GM12878 (cell line): ENCODE results near the gene UTF1. TPM values are rescaled to one million over a fixed set of nuclear protein-coding genes. Genes with fewer than 3 reads are reported as not detected.

ENCODE experiments used
- ATAC-seq: fragments of 200-7000 bp; cut with Tn5 transposase; 3 replicates; pipeline ENCODE4 v1.9.1; 2020; ENCODE audit warnings: mild to moderate bottlenecking, moderate library complexity
- BruUV-seq: library from RNA; stranded (reverse); fragments of 400-500 nt; replicated peaks from 2 replicates; lab custom pipeline; 2021; lab: Mats Ljungman, UMichigan
- CTCF ChIA-PET: fragments of 300-600 bp; sonication (Branson Sonifier 250); formaldehyde crosslinking; extraction: SDS; loops from one replicate; lab custom pipeline; 2021; ENCODE audit warnings: inconsistent platforms; lab: Yijun Ruan, JAX
- POLR2A ChIA-PET: fragments of 350-600 bp; formaldehyde crosslinking; extraction: SDS; loops from one replicate; lab custom pipeline; 2021; ENCODE audit warnings: inconsistent platforms; lab: Charles Lee
- RAD21 ChIA-PET: fragments of 300-600 bp; sonication (Branson Sonifier 250); formaldehyde crosslinking; loops from one replicate; lab custom pipeline; 2023; ENCODE audit warnings: antibody characterized with exemption; ENCODE audit not compliant: unreplicated experiment; lab: Charles Lee
- SMC1A ChIA-PET: fragments of 300-600 bp; sonication (Branson Sonifier 250); formaldehyde crosslinking; loops from one replicate; lab custom pipeline; 2023; ENCODE audit not compliant: unreplicated experiment, uncharacterized antibody; lab: Charles Lee
- DNase-seq: peaks from one replicate; pipeline ENCODE4 v3.0.0-alpha.2; 2011; ENCODE audit warnings: low read depth, low spot score
- FAIRE-seq: peaks from 3 replicates; lab custom pipeline; 2011; peaks lifted over from hg19 to GRCh38; lab: Jason Lieb, UNC
- H2AFZ ChIP-seq: 2 replicates; pipeline ENCODE4 v1.6.0; 2011; ENCODE audit warnings: low read depth, low read length, control low read depth; ENCODE audit not compliant: control insufficient read depth
- H3K27ac ChIP-seq: 2 replicates; pipeline ENCODE4 v1.5.1; 2011; ENCODE audit warnings: control low read depth; ENCODE audit not compliant: control insufficient read depth, insufficient read depth
- H3K27me3 ChIP-seq, 2 experiments: replicated peaks in 1 of 2; 2 replicates each; pipeline versions ENCODE4 v1.6.0 to v1.6.1; 2011; ENCODE audit warnings: low read length in 1 of 2; ENCODE audit not compliant: control insufficient read depth in 2 of 2, insufficient read depth in 2 of 2
- H3K36me3 ChIP-seq, 2 experiments: 2 replicates each; pipeline ENCODE4 v1.5.1; 2011; ENCODE audit warnings: low read length in 1 of 2; ENCODE audit not compliant: control insufficient read depth in 2 of 2, insufficient read depth in 2 of 2
- H3K4me1 ChIP-seq: 2 replicates; pipeline ENCODE4 v1.6.1; 2011; ENCODE audit warnings: mild to moderate bottlenecking, low read length, moderate library complexity, mixed read lengths; ENCODE audit not compliant: control insufficient read depth, insufficient read depth
- H3K4me2 ChIP-seq: 2 replicates; pipeline ENCODE4 v1.6.0; 2011; ENCODE audit warnings: control low read depth; ENCODE audit not compliant: control insufficient read depth, insufficient read depth
- H3K4me3 ChIP-seq: fragments of 200-600 bp; sonication (generic); 2 replicates; pipeline ENCODE4 v1.5.1; 2016
- H3K79me2 ChIP-seq: 2 replicates; pipeline ENCODE4 v1.6.0; 2011; ENCODE audit warnings: low read length; ENCODE audit not compliant: control insufficient read depth, insufficient read depth
- H3K9ac ChIP-seq: 2 replicates; pipeline ENCODE4 v1.8.0; 2011; ENCODE audit warnings: low read length, control low read depth, mixed read lengths; ENCODE audit not compliant: control insufficient read depth, insufficient read depth
- H3K9me3 ChIP-seq: replicated peaks from 3 replicates; pipeline ENCODE4 v1.5.1; 2011; ENCODE audit warnings: mild to moderate bottlenecking, low read length; ENCODE audit not compliant: control insufficient read depth, insufficient read depth
- H4K20me1 ChIP-seq: 2 replicates; pipeline ENCODE4 v1.6.0; 2011; ENCODE audit not compliant: control insufficient read depth, insufficient read depth
- BACH1 ChIP-seq: fragments of 450-650 bp; IDR thresholded peaks from 2 replicates; pipeline ENCODE4 v1.6.1; 2017; ENCODE audit warnings: mild to moderate bottlenecking, borderline replicate concordance
- CBFB ChIP-seq: IDR thresholded peaks from 2 replicates; pipeline ENCODE4 v1.6.1; 2016; ENCODE audit warnings: antibody characterized with exemption, low read depth
- EP300 ChIP-seq, 2 experiments: fragments of 150-350 bp in 1 of 2; IDR thresholded peaks; 2 replicates each; pipeline ENCODE4 v1.6.1; 2011 to 2012; ENCODE audit warnings: low read depth in 2 of 2, low read length in 2 of 2, borderline replicate concordance in 1 of 2, improper control_type of control experiment in 1 of 2, inconsistent platforms in 1 of 2; ENCODE audit not compliant: control insufficient read depth in 1 of 2
- FOXM1 ChIP-seq: IDR thresholded peaks from 2 replicates; pipeline ENCODE4 v1.6.1; 2012; ENCODE audit warnings: low read depth, mild to moderate bottlenecking, inconsistent platforms, low read length, moderate library complexity
- HCFC1 ChIP-seq: fragments of 150-350 bp; IDR thresholded peaks from 2 replicates; pipeline ENCODE4 v1.6.1; 2014; ENCODE audit warnings: low read length
- HDGF ChIP-seq: fragments of 450-650 bp; IDR thresholded peaks from 2 replicates; pipeline ENCODE4 v1.6.1; 2016; ENCODE audit warnings: antibody characterized with exemption
- MTA2 ChIP-seq: fragments of 450-650 bp; IDR thresholded peaks from 2 replicates; pipeline ENCODE4 v1.6.1; 2016; ENCODE audit warnings: low read depth, mild to moderate bottlenecking, moderate library complexity
- MTA3 ChIP-seq: IDR thresholded peaks from 2 replicates; pipeline ENCODE4 v1.6.1; 2012; ENCODE audit warnings: low read length, inconsistent platforms, borderline replicate concordance
- MXI1 ChIP-seq: fragments of 150-350 bp; IDR thresholded peaks from 2 replicates; pipeline ENCODE4 v1.6.1; 2011; ENCODE audit warnings: low read depth, mild to moderate bottlenecking, inconsistent platforms, low read length, improper control_type of control experiment
- MYC ChIP-seq: IDR thresholded peaks from 2 replicates; pipeline ENCODE4 v1.6.1; 2011; ENCODE audit warnings: mild to moderate bottlenecking, low read length, moderate library complexity, inconsistent platforms; ENCODE audit not compliant: insufficient read depth, insufficient replicate concordance, insufficient read length, severe bottlenecking
- NBN ChIP-seq: fragments of 450-650 bp; IDR thresholded peaks from 2 replicates; pipeline ENCODE4 v1.6.1; 2016
- NR2F1 ChIP-seq: fragments of 450-650 bp; conservative IDR thresholded peaks from 2 replicates; pipeline ENCODE4 v1.6.1; 2017; ENCODE audit warnings: mild to moderate bottlenecking
- PAX5 ChIP-seq: IDR thresholded peaks from 2 replicates; pipeline ENCODE4 v1.6.1; 2011; ENCODE audit warnings: low read depth, low read length, borderline replicate concordance
- RB1 ChIP-seq: fragments of 450-650 bp; formaldehyde crosslinking; IDR thresholded peaks from 2 replicates; pipeline ENCODE4 v1.6.1; 2017; ENCODE audit warnings: mild to moderate bottlenecking, borderline replicate concordance
- SIN3A ChIP-seq: IDR thresholded peaks from 2 replicates; pipeline ENCODE4 v1.6.1; 2012; ENCODE audit warnings: low read depth, low read length, improper control_type of control experiment
- TARDBP ChIP-seq: IDR thresholded peaks from 2 replicates; pipeline ENCODE4 v1.6.1; 2016; ENCODE audit warnings: borderline replicate concordance
- YY1 ChIP-seq: IDR thresholded peaks from 2 replicates; pipeline ENCODE4 v1.6.1; 2011; ENCODE audit warnings: low read depth, mild to moderate bottlenecking, low read length
- ZSCAN29 ChIP-seq: fragments of 450-650 bp; IDR thresholded peaks from 2 replicates; pipeline ENCODE4 v1.6.1; 2017; ENCODE audit warnings: mild to moderate bottlenecking, moderate library complexity
- WGBS: methylation state at CpG from one replicate; pipeline ENCODE4 v1.1.6; 2016; ENCODE audit warnings: low lambda C conversion rate; ENCODE audit not compliant: insufficient replicate concordance, insufficient coverage; ENCODE audit errors: missing lambda C conversion rate; 5-methylcytosine and 5-hydroxymethylcytosine counted together
- in situ Hi-C: fragments of 300-500 bp; cut with MboI; formaldehyde crosslinking; loops from 9 replicates; pipeline ENCODE4 v1.14.3; 2018; ENCODE audit warnings: mixed read lengths
- intact Hi-C: fragments of 100-400 bp; cut with micrococcal nuclease; formaldehyde crosslinking; loops from one replicate; pipeline ENCODE4 v1.14.2; 2022; ENCODE audit not compliant: unreplicated experiment
- polyA plus RNA-seq, 11 experiments: library from polyadenylated mRNA; depleted of rRNA in 4 of 11; unstranded in 6 of 11; stranded (reverse) in 5 of 11; fragments of >200 nt; fragmentation: Nextera tagmentation in 4 of 11; fragmentation: Illumina TruSeq in 1 of 11; extraction: Ambion mirVana in 4 of 11; extraction: Trizol in 1 of 11; gene quantifications; 1 replicate in 1 of 11; 2 replicates in 10 of 11; pipeline versions ENCODE4 v1.2.1 to v1.2.3, GENCODE V29; 2011 to 2016; ENCODE audit warnings: inconsistent platforms in 2 of 11, missing spikeins in 2 of 11, low read depth in 1 of 11
- total RNA-seq, 4 experiments: library from RNA; depleted of rRNA in 3 of 4; stranded (reverse); fragments of >200 nt in 3 of 4; fragmentation: Illumina TruSeq in 1 of 4; extraction: Trizol in 1 of 4; gene quantifications; 2 replicates each; pipeline versions ENCODE4 v1.2.1 to v1.2.3, GENCODE V29; 2013 to 2021

Gene UTF1
- total and polyA plus RNA-seq, 10 of the 15 experiments (the other 5 are each of a cell fraction or from before 2014, with no cell fraction given), result not detected

- TF ChIP-seq HCFC1, result no peak
- TF ChIP-seq MXI1, result no peak
- no peak for TF ChIP-seq FOXM1
- TF ChIP-seq BACH1, result no peak
- TF ChIP-seq HDGF, result no peak
- 70% methylated on average over 23 of the region's 23 CpGs for WGBS
- ChIA-PET RAD21 (no interaction called here), CTCF (no interaction called here), POLR2A (no interaction called here), SMC1A (no interaction called here)
- intact Hi-C loops (no loop called here), in situ Hi-C loops (no loop called here)
- H3K79me2 ChIP-seq, result no peaks in the 10 kb centered on the region
- no peaks in the 10 kb centered on the region for H3K4me1 ChIP-seq
- H2AFZ ChIP-seq, result no peak overlapping the region
- H3K4me2 ChIP-seq, result no peak overlapping the region
- no peak overlapping the region for H3K4me3 ChIP-seq
- no peaks in the 10 kb centered on the region; the same call in 2 of the 3 replicates for H3K9me3 ChIP-seq
- H3K9ac ChIP-seq, result no peak overlapping the region
- H4K20me1 ChIP-seq, result no peaks in the 10 kb centered on the region
- DNase-seq (no peak), FAIRE-seq (no peak), ATAC-seq (no peak)
- H3K36me3 ChIP-seq, result no peaks in the 10 kb centered on the region
- no TSS peak for BruUV-seq
- H3K27me3 ChIP-seq, result no peaks in the 10 kb centered on the region
- H3K27ac ChIP-seq, result no peak overlapping the region
Observed at GRCh38 chr10:133180965-133181639, 48.9 kb upstream of the UTF1 start.

- Histone ChIP-seq H2AFZ (no peak overlapping the region), H3K36me3 (no peaks in the 10 kb centered on the region), H3K9ac (no peak overlapping the region), H3K4me1 (no peaks in the 10 kb centered on the region), H3K4me2 (no peak overlapping the region), H3K79me2 (no peaks in the 10 kb centered on the region), H3K27me3 (no peaks in the 10 kb centered on the region), H4K20me1 (no peaks in the 10 kb centered on the region), H3K9me3 (no peaks in the 10 kb centered on the region; the same call in 2 of the 3 replicates), H3K4me3 (no peak overlapping the region), H3K27ac (no peak overlapping the region)
- in situ Hi-C loops, result no loop called here
- ATAC-seq (no peak), DNase-seq (no peak), FAIRE-seq (no peak)
- ChIA-PET RAD21 (no interaction called here), CTCF (no interaction called here), SMC1A (no interaction called here), POLR2A (no interaction called here)
- intact Hi-C loops, result no loop called here
- 53% methylated on average over 14 of the region's 14 CpGs for whole genome bisulfite sequencing
- BruUV-seq, result no TSS peak
- TF ChIP-seq MTA3, result no peak
- TF ChIP-seq RB1, result no peak
- no peak for TF ChIP-seq CBFB
- TF ChIP-seq EP300 (IDR thresholded peaks at IDR 0.05; ENCODE audit: borderline replicate concordance in 1 of 2, control insufficient read depth in 1 of 2, low read depth in 2 of 2, low read length in 2 of 2), result no peak
- TF ChIP-seq YY1, result no peak
- TF ChIP-seq MTA2, result no peak
- no peak for TF ChIP-seq ZSCAN29
- TF ChIP-seq SIN3A, result no peak
- TF ChIP-seq TARDBP, result no peak
- no peak for TF ChIP-seq PAX5
- no peak for TF ChIP-seq NR2F1
- no peak for TF ChIP-seq MYC
- TF ChIP-seq NBN, result no peak
Observed at GRCh38 chr10:133182190-133182589, 47.8 kb upstream of the UTF1 start.
